GM19238 (cell line): ENCODE results near the gene PFN1.

Experiments used
- DNase-seq: peaks from one replicate; pipeline ENCODE4 v3.0.0; 2011; ENCODE audit warnings: low spot score; ENCODE audit not compliant: insufficient read length

PFN1 gene

DNA sequence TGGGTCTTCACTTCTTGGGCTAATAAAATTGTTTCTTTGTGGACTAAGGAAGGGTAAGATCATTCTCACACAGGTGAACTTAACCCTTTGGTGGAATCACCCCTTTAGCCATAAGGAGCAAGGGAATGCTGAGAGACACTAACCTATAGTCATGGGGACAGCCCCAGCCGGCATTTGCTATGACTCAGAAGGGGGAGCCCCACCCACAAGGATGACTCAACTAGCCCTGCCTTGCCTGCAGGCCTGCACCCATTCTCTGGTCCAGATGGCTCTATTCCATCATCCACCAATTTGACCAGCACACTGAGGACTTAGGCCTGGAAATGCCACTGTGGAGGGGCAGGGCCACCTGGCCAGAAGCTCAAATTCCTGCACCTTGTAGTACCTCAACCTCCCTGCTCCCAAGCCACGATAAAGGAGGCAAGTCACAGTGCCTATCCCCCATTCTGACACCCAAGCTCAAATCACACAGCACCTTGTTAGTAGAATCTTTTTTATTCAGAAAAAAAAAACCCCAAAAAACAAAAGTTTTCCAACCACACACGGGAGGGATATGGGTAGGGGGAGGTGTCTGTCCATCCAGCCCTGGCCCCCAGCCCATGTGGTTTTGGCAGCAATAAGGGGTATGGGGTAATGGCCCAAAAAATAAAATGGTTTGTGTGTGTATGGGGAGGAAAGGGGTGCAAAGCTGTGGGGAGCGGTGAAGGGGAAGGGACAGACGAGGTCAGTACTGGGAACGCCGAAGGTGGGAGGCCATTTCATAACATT lies 3.0 kb downstream of the PFN1 start:
- DNase-seq, result no peak

GRCh38 chr17:4944554-4945175 lies 3.7 kb downstream of the PFN1 start:
- no peak for DNase-seq

DNA sequence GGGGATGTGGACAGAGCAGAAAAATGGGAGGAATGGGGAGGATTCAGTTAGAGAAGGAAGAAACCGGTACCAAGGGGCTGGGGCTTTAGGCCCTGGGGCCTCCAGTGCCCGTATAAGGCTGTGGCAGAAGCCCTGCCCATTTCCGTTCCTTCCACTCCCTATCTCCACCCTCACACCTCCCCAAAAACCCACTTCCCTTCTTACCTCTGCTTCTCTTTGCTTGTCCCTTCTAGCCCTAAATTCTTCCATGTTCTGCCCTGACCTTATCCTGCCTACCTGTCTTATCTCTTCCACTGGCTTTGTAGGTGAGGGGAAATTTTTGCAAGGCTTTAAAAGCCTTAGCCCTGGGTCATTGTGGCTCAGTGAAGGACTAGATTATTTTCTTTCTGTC lies 4.2 kb downstream of the PFN1 start:
- no peak for DNase-seq

- no peak for DNase-seq
Observed at GRCh38 chr17:4942760-4943508, 5.4 kb downstream of the PFN1 start.

- no peak for DNase-seq
Observed at GRCh38 chr17:4941319-4941610, 7.1 kb downstream of the PFN1 start.

GRCh38 chr17:4940555-4941318 lies 7.6 kb downstream of the PFN1 start:
- no peak for DNase-seq

DNA sequence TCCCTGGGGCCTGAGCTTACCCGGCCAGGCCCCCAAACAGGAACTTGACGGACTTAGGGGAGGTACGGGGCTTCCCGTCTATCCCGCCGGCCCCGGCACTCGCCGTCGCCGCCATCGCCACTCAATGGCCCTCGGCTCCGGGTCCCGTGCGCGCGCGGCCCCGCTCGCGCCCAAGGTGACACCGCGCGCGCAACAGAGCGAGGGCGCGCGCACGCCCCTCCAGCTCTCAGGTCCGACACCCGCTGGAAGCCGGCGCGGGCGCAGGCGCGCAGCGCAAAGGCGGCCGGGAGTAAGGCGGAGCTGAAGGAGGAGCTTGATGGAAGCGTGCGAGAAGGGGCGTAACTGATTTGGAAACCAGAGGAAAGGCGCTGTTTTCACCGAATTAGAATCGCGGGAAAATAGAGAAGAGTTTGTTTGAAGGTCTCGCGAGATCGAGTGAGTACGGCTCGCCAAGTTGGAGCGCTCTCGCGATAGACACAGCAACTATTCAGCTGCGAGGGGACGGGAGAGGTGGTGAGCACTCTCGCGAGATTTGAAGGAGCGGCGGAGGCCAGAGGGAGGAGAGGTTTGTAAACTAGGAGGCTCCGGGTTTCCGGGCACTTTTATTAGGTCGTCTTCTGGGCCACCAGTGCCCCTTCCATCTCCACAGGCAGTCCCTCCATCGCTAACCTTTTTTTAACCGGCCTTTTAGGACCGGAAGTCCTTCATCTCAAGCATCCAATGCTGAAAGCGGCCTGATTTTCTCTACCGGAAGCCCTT lies 8.4 kb downstream of the PFN1 start, which contains the start of the genes RNF167 and SLC25A11:
Gene RNF167, plus strand, starts transcription at position 473 of the 759 bp plus-strand sequence. CDS start 642 bp downstream, outside the sequence.
Gene SLC25A11, minus strand, starts transcription at position 251 of the 759 bp plus-strand sequence. Its CDS starts 136 bp downstream, at position 115.
- peak; percentile 93 for DNase-seq

GRCh38 chr17:4939546-4939795 lies 8.9 kb downstream of the PFN1 start:
- no peak for DNase-seq

DNA sequence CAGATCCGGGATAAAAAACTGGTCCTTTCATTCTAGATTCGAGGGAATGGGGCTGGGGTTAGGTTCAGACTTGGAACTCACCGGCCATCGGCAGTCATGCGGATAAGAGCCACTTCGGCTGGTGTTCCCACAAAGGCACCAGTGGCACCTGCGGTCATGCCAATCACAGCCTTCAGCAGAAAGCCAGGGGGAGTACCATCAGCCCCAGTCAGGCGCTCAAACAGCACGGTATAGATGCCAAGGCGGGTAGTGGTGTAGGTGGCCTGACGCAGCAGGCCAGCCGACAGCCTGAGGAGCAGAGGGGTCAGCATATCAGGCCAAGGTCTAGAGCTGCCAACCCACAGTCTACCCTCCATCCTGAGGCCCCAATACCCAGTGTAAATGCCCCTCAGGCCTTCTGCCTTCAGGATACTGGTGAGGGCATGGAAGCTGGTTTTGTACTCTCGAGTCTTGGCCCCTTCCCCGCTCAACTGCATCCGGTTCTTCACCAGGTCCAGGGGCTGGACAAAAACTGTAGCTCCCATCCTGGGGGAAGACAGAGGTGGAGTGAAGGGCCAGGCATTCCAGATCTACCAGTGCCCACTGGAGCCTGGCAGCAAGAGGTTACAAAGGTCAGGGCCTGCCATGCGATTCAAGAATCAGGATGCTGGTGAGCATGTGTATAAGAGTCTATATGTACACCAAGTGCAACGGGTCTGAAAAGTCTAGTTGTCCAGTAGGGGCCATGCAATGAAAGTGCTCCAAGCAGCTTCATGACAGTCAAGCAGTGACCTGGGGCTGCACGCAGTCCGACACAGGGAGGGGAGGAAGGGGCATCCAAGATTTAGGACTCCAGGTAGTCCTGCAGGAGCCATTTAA lies 9.4 kb downstream of the PFN1 start:
- no peak for DNase-seq

- no peak for DNase-seq
Observed at GRCh38 chr17:4938069-4938491, 10.2 kb downstream of the PFN1 start.

DNA sequence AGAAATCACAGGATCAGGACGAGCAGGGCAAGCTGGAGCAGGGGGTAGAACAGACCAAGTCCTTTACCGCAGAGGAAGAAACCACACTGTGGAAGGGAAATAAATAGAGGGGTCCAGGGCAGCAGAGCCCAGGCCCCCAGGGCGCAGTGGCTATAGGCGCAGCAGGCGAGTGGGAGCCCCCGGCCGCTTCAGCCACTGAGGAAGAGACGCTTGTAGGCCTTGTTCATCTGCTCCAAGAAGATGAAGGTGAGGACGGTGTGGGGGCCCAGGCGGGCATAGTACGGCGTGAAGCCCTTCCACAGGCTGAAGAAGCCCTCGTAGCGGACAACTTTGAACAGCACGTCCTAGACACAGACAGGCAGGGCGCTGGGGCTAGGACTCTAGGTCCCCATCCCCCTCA lies 10.8 kb downstream of the PFN1 start:
- no peak for DNase-seq

DNA sequence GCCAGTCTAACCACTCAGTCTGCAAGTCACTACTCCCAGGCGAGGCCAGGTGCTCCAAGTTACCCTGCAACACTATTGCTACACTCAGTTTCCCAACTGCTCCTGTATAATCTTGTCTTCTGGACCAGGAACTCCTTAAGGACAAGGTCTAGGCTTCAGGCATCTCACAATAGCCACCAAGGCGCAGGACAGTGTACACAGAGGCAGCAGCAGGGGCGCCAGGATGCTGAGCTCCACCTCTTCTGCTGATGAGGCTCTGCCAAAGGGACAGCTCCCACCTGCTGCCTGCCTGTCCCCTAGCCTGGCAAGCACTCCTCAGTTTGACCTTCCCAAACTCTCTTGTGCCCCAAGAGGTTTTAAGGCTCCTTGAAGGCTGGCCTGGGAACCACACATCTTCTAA lies 11.9 kb downstream of the PFN1 start:
- no peak for DNase-seq

GRCh38 chr17:4935650-4936049 lies 12.7 kb downstream of the PFN1 start:
- DNase-seq, result no peak

DNA sequence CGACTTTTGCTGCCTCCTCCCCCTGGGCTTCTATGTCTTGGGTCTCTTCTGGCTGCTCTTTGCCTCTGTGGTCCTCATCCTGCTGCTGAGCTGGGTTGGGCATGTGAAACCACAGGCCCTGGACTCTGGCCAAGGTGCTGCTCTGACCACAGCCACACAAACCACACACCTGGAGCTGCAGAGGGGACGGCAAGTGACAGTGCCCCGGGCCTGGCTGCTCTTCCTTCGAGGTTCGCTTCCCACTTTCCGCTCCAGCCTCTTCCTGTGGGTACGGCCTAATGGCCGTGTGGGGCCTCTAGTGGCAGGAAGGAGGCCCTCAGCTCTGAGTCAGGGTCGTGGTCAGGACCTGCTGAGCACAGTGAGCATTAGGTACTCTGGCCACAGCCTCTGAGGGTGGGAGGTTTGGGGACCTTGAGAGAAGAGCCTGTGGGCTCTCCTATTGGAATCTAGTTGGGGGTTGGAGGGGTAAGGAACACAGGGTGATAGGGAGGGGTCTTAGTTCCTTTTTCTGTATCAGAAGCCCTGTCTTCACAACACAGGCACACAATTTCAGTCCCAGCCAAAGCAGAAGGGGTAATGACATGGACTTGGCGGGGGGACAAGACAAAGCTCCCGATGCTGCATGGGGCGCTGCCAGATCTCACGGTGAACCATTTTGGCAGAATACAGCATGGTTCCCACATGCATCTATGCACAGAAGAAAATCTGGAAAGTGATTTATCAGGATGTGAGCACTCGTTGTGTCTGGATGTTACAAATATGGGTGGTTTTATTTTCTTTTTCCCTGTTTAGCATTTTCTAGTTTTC lies 14.0 kb downstream of the PFN1 start:
- DNase-seq, result peak; percentile 42

GRCh38 chr17:4933646-4934045 lies 14.7 kb downstream of the PFN1 start:
- DNase-seq, result no peak

GRCh38 chr17:4932756-4933155 lies 15.6 kb downstream of the PFN1 start:
- no peak for DNase-seq

DNA sequence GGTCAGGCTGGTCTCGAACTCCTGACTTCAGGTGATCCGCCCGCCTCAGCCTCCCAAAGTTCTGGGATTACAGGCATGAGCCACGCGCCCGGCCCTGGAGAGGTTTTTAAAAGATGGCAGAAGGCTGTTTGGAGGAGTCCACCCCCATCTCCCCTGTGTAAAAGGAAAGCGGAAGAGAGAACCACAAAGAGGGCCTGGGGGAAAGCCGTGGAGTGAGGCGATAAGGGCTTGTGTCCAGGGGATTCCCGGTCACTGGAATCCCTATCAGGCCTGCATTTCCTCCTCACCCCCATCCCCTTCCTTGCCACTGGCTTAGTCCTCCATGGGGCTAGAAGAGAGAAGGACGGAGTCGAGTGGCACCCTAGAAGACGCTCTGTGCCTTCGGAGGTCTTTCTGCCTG lies 16.4 kb downstream of the PFN1 start, which contains the start of gene GP1BA:
Gene GP1BA, plus strand, starts transcription at position 315 of the 400 bp plus-strand sequence. CDS start 328 bp downstream, outside the sequence.
- peak; percentile 28 for DNase-seq

- no peak for DNase-seq
Observed at GRCh38 chr17:4928881-4929280, 19.4 kb downstream of the PFN1 start.
